Astrocyte (in vitro differentiated cells and primary cell): Measurements from ENCODE around the gene SPEF1. TPM values are rescaled to one million over a fixed set of nuclear protein-coding genes. Genes with fewer than 3 reads are reported as not detected.

Source experiments
- DNase-seq: peaks from one replicate; pipeline ENCODE4 v3.0.0-alpha.2; 2010; ENCODE audit warnings: low read depth
- FAIRE-seq: peaks from 2 replicates; lab custom pipeline; 2011; peaks lifted over from hg19 to GRCh38; lab: Jason Lieb, UNC
- H2AFZ ChIP-seq: 2 replicates; pipeline ENCODE4 v1.6.0; 2012; ENCODE audit warnings: low read depth, low read length, inconsistent platforms
- H3K27ac ChIP-seq: 2 replicates; pipeline ENCODE4 v1.5.1; 2011; ENCODE audit warnings: low read depth, low read length, inconsistent platforms
- H3K27me3 ChIP-seq: 2 replicates; pipeline ENCODE4 v1.6.0; 2011; ENCODE audit warnings: low read length, inconsistent platforms; ENCODE audit not compliant: insufficient read depth
- H3K36me3 ChIP-seq: 2 replicates; pipeline ENCODE4 v1.5.1; 2011; ENCODE audit warnings: low read length, inconsistent platforms; ENCODE audit not compliant: insufficient read depth
- H3K4me1 ChIP-seq: 2 replicates; pipeline ENCODE4 v1.5.1; 2011; ENCODE audit warnings: low read length, inconsistent platforms; ENCODE audit not compliant: insufficient read depth
- H3K4me2 ChIP-seq: 2 replicates; pipeline ENCODE4 v1.6.0; 2012; ENCODE audit warnings: low read length, inconsistent platforms
- H3K4me3 ChIP-seq: 2 replicates; pipeline ENCODE4 v1.5.1; 2011; ENCODE audit warnings: low read depth, mild to moderate bottlenecking, low read length, inconsistent platforms; ENCODE audit not compliant: insufficient read depth
- H3K79me2 ChIP-seq: 2 replicates; pipeline ENCODE4 v1.6.0; 2012; ENCODE audit warnings: mild to moderate bottlenecking, low read length, inconsistent platforms; ENCODE audit not compliant: insufficient read depth
- H3K9ac ChIP-seq: 2 replicates; pipeline ENCODE4 v1.6.0; 2012; ENCODE audit warnings: mild to moderate bottlenecking, low read length, inconsistent platforms
- H3K9me3 ChIP-seq: 2 replicates; pipeline ENCODE4 v1.5.1; 2012; ENCODE audit warnings: low read depth, mild to moderate bottlenecking, low read length, inconsistent platforms; ENCODE audit not compliant: insufficient read depth
- H4K20me1 ChIP-seq: 2 replicates; pipeline ENCODE4 v1.6.0; 2012; ENCODE audit warnings: low read length, inconsistent platforms; ENCODE audit not compliant: insufficient read depth
- H3K27ac Mint-ChIP-seq: one replicate; pipeline ENCODE4 v1.8.0; 2021; ENCODE audit warnings: mild to moderate bottlenecking, mixed read lengths; ENCODE audit not compliant: unreplicated experiment
- H3K27me3 Mint-ChIP-seq: one replicate; pipeline ENCODE4 v1.8.0; 2021; ENCODE audit warnings: low read depth, mixed read lengths; ENCODE audit not compliant: unreplicated experiment
- H3K36me3 Mint-ChIP-seq: one replicate; pipeline ENCODE4 v1.8.0; 2021; ENCODE audit warnings: low read depth, mixed read lengths; ENCODE audit not compliant: unreplicated experiment
- H3K4me1 Mint-ChIP-seq: one replicate; pipeline ENCODE4 v1.8.0; 2021; ENCODE audit warnings: low read depth, mixed read lengths; ENCODE audit not compliant: unreplicated experiment
- H3K4me3 Mint-ChIP-seq: one replicate; pipeline ENCODE4 v1.8.0; 2021; ENCODE audit warnings: mild to moderate bottlenecking, moderate library complexity, mixed read lengths; ENCODE audit not compliant: unreplicated experiment
- H3K9me3 Mint-ChIP-seq: one replicate; pipeline ENCODE4 v1.8.0; 2021; ENCODE audit warnings: mild to moderate bottlenecking, mixed read lengths; ENCODE audit not compliant: unreplicated experiment
- CTCF ChIP-seq: IDR thresholded peaks from 2 replicates; pipeline ENCODE4 v1.5.1; 2011; ENCODE audit warnings: low read depth, mild to moderate bottlenecking, inconsistent platforms, low read length, moderate library complexity; ENCODE audit not compliant: insufficient read depth
- EZH2 ChIP-seq: IDR thresholded peaks from 2 replicates; pipeline ENCODE4 v1.6.1; 2012; ENCODE audit warnings: mild to moderate bottlenecking, low read length, inconsistent platforms; ENCODE audit not compliant: insufficient read depth
- total RNA-seq: library from RNA; stranded (reverse); gene quantifications from 2 replicates; pipeline ENCODE4 v1.2.1, GENCODE V29; 2021

SPEF1 gene
- total RNA-seq, 1 donor from 2014 or later: 0.45 TPM

GRCh38 chr20:3814928-3815495, 33.8 kb upstream of the SPEF1 start:
- Histone ChIP-seq H3K27ac (no peak overlapping the region), H2AFZ (no peak overlapping the region), H4K20me1 (no peaks in the 10 kb centered on the region), H3K4me3 (no peak overlapping the region), H3K9ac (no peak overlapping the region), H3K27me3 (no peaks in the 10 kb centered on the region), H3K9me3 (no peaks in the 10 kb centered on the region), H3K36me3 (no peaks in the 10 kb centered on the region), H3K79me2 (no peaks in the 10 kb centered on the region), H3K4me1 (peaks cover 29% of the 10 kb centered on the region), H3K4me2 (no peak overlapping the region)
- Mint-ChIP-seq H3K4me3 (no peak overlapping the region), H3K9me3 (no peaks in the 10 kb centered on the region), H3K27me3 (peaks cover 9% of the 10 kb centered on the region), H3K36me3 (peaks cover 1% of the 10 kb centered on the region), H3K27ac (no peak overlapping the region), H3K4me1 (peaks cover 6% of the 10 kb centered on the region)
- TF ChIP-seq CTCF: no peak
- no peak for TF ChIP-seq EZH2
- FAIRE-seq (no peak), DNase-seq (no peak)

GRCh38 chr20:3813848-3814581, 32.8 kb upstream of the SPEF1 start:
- Histone ChIP-seq H3K27ac (no peak overlapping the region), H3K9me3 (no peaks in the 10 kb centered on the region), H3K79me2 (no peaks in the 10 kb centered on the region), H3K27me3 (no peaks in the 10 kb centered on the region), H3K9ac (no peak overlapping the region), H2AFZ (no peak overlapping the region), H3K4me2 (no peak overlapping the region), H3K36me3 (no peaks in the 10 kb centered on the region), H3K4me3 (no peak overlapping the region), H3K4me1 (peaks cover 24% of the 10 kb centered on the region), H4K20me1 (no peaks in the 10 kb centered on the region)
- H3K36me3 Mint-ChIP-seq: peaks cover 1% of the 10 kb centered on the region
- peaks cover 9% of the 10 kb centered on the region for H3K27me3 Mint-ChIP-seq
- no peak for TF ChIP-seq EZH2
- TF ChIP-seq CTCF: no peak
- H3K4me1 Mint-ChIP-seq: peaks cover 6% of the 10 kb centered on the region
- no peak overlapping the region for H3K27ac Mint-ChIP-seq
- H3K4me3 Mint-ChIP-seq: no peak overlapping the region
- FAIRE-seq: no peak
- no peaks in the 10 kb centered on the region for H3K9me3 Mint-ChIP-seq
- no peak for DNase-seq
